NCI-H1092 treated with DMSO at 0.1 percent for 48 hours (cell line): ENCODE results near the gene ARHGEF2.

Source experiments
- DNase-seq: peaks from one replicate; lab custom pipeline; 2025; lab: John Stamatoyannopoulos, UW

Gene ARHGEF2

GRCh38 chr1:155911156-155912055 is 66.9 kb downstream of the ARHGEF2 start, which contains the start of gene RIT1:
RIT1 (minus strand) TSS chr1:155911349; CDS start chr1:155910761, 588 bp downstream.
- DNase-seq = peak; percentile 78

- DNase-seq = peak; percentile 69
These were observed 67.7 kb downstream of the ARHGEF2 start for GRCh38 chr1:155910621-155911121.

GRCh38 chr1:155909894-155910293 is 68.5 kb downstream of the ARHGEF2 start:
- DNase-seq = no peak

GRCh38 chr1:155904261-155904660 is 74.1 kb downstream of the ARHGEF2 start:
- DNase-seq = no peak

- no peak for DNase-seq
These were observed 78.2 kb downstream of the ARHGEF2 start for GRCh38 chr1:155900161-155900560.

- DNase-seq = no peak
These were observed 78.7 kb downstream of the ARHGEF2 start for GRCh38 chr1:155899683-155900082.

- DNase-seq = no peak
These were observed 79.5 kb downstream of the ARHGEF2 start for GRCh38 chr1:155898888-155899287.

- no peak for DNase-seq
These were observed 80.6 kb downstream of the ARHGEF2 start for GRCh38 chr1:155897746-155898145.
